Activated T-helper 2 cell treated with anti-CD3 and anti-CD28 coated beads, Interferon-gamma antibody, Interleukin-2, Interleukin-4, amounts not matched to agents 10 μg/mL and 5 μg/mL and 100 μg/mL, durations not matched to agents 14 hours and 24 hours and 36 hours (primary cell): ENCODE data around the gene PUS3. TPM values are rescaled to one million over a fixed set of nuclear protein-coding genes. Genes with fewer than 3 reads are reported as not detected.

ENCODE experiments used
- DNase-seq: peaks from one replicate; pipeline ENCODE4 v3.0.0; 2021; ENCODE audit warnings: low spot score
- H3K27ac Mint-ChIP-seq: one replicate; pipeline ENCODE4 v1.8.0; 2021; ENCODE audit warnings: mixed read lengths
- H3K27me3 Mint-ChIP-seq: one replicate; pipeline ENCODE4 v1.8.0; 2021; ENCODE audit warnings: low read depth, mixed read lengths
- H3K36me3 Mint-ChIP-seq: one replicate; pipeline ENCODE4 v1.8.0; 2021; ENCODE audit warnings: low read depth, mixed read lengths
- H3K4me1 Mint-ChIP-seq: one replicate; pipeline ENCODE4 v1.8.0; 2021; ENCODE audit warnings: low read depth, mixed read lengths
- H3K4me3 Mint-ChIP-seq: one replicate; pipeline ENCODE4 v1.8.0; 2021; ENCODE audit warnings: low read depth, mild to moderate bottlenecking, moderate library complexity, mixed read lengths
- H3K9me3 Mint-ChIP-seq: one replicate; pipeline ENCODE4 v1.8.0; 2021; ENCODE audit warnings: mixed read lengths
- intact Hi-C: fragments of 100-400 bp; cut with micrococcal nuclease; formaldehyde crosslinking; loops from one replicate; pipeline ENCODE4 v1.15.1; 2023
- total RNA-seq: library from RNA; stranded (reverse); gene quantifications from 2 replicates; pipeline ENCODE4 v1.2.3, GENCODE V29; 2022

The PUS3 gene
- total RNA-seq, 1 donor from 2014 or later, result 16.0 TPM

- no peak for DNase-seq
- Mint-ChIP-seq H3K27me3 (no peaks in the 10 kb centered on the region), H3K4me3 (no peak overlapping the region), H3K36me3 (peaks cover 69% of the 10 kb centered on the region), H3K4me1 (peaks cover 48% of the 10 kb centered on the region), H3K27ac (no peak overlapping the region), H3K9me3 (no peaks in the 10 kb centered on the region)
- intact Hi-C loops, result no loop called here
Measured at GRCh38 chr11:125892071-125892470, 10.9 kb downstream of the PUS3 start.

- Mint-ChIP-seq H3K4me1 (peaks cover 43% of the 10 kb centered on the region), H3K36me3 (peaks cover 54% of the 10 kb centered on the region), H3K9me3 (no peaks in the 10 kb centered on the region), H3K4me3 (peak overlapping the region; percentile 31), H3K27me3 (no peaks in the 10 kb centered on the region), H3K27ac (peak overlapping the region; percentile 1)
- DNase-seq, result no peak
- intact Hi-C loops, result no loop called here
Measured at GRCh38 chr11:125890447-125891100, 12.4 kb downstream of the PUS3 start.

- intact Hi-C loops, result loop anchor here (1.0 to 10.0 kb wide), 7 partner anchors 16 to 1143 kb away; partner anchors contain the start of genes CDON, CHEK1, EI24 and PUS3
- DNase-seq, result peak; percentile 99
- Mint-ChIP-seq H3K4me3 (peak within 1 kb of the TSS; percentile 86), H3K4me1 (peaks cover 42% of the 10 kb centered on the region), H3K27ac (peak within 1 kb of the TSS; percentile 98), H3K27me3 (no peaks in the 10 kb centered on the region), H3K9me3 (no peaks in the 10 kb centered on the region), H3K36me3 (peaks cover 28% of the 10 kb centered on the region)
Measured at GRCh38 chr11:125887373-125888324, 15.4 kb downstream of the PUS3 start, which contains the start of gene HYLS1. HYLS1 (plus strand) TSS chr11:125887668; CDS start chr11:125899369, 11,701 bp downstream.

GRCh38 chr11:125886997-125887372 lies 16.0 kb downstream of the PUS3 start:
- H3K27ac Mint-ChIP-seq, result peak overlapping the region; percentile 98
- peaks cover 2% of the 10 kb centered on the region for H3K27me3 Mint-ChIP-seq
- no peak for DNase-seq
- no peaks in the 10 kb centered on the region for H3K9me3 Mint-ChIP-seq
- H3K36me3 Mint-ChIP-seq, result peaks cover 23% of the 10 kb centered on the region
- peak overlapping the region; percentile 86 for H3K4me3 Mint-ChIP-seq
- intact Hi-C loops, result loop anchor here (1.0 to 10.0 kb wide), 6 partner anchors 16 to 1142 kb away; partner anchors contain the start of genes CHEK1, EI24, PUS3 and STT3A
- H3K4me1 Mint-ChIP-seq, result peaks cover 36% of the 10 kb centered on the region

- H3K27ac Mint-ChIP-seq, result no peak overlapping the region
- H3K4me1 Mint-ChIP-seq, result peaks cover 19% of the 10 kb centered on the region
- H3K27me3 Mint-ChIP-seq, result peaks cover 11% of the 10 kb centered on the region
- H3K36me3 Mint-ChIP-seq, result peaks cover 3% of the 10 kb centered on the region
- no peaks in the 10 kb centered on the region for H3K9me3 Mint-ChIP-seq
- intact Hi-C loops, result loop anchor here (10.0 kb wide), 1 partner anchor 1139 kb away; no protein-coding TSS in a partner anchor
- no peak overlapping the region for H3K4me3 Mint-ChIP-seq
- no peak for DNase-seq
Measured at GRCh38 chr11:125883375-125883774, 19.6 kb downstream of the PUS3 start.

GRCh38 chr11:125881291-125881690 lies 21.7 kb downstream of the PUS3 start:
- Mint-ChIP-seq H3K4me1 (peaks cover 8% of the 10 kb centered on the region), H3K4me3 (no peak overlapping the region), H3K36me3 (no peaks in the 10 kb centered on the region), H3K27ac (no peak overlapping the region), H3K27me3 (peaks cover 12% of the 10 kb centered on the region), H3K9me3 (no peaks in the 10 kb centered on the region)
- no peak for DNase-seq
- intact Hi-C loops, result loop anchor here (10.0 kb wide), 1 partner anchor 1136 kb away; no protein-coding TSS in a partner anchor

GRCh38 chr11:125874556-125875124 lies 28.4 kb downstream of the PUS3 start:
- Mint-ChIP-seq H3K27ac (no peak overlapping the region), H3K36me3 (no peaks in the 10 kb centered on the region), H3K4me1 (peaks cover 1% of the 10 kb centered on the region), H3K4me3 (no peak overlapping the region), H3K27me3 (peaks cover 6% of the 10 kb centered on the region), H3K9me3 (no peaks in the 10 kb centered on the region)
- DNase-seq, result no peak
- intact Hi-C loops, result loop anchor here (5.0 to 10.0 kb wide), 2 partner anchors 247 to 450 kb away; partner anchors contain the start of gene CHEK1

GRCh38 chr11:125873881-125874555 lies 29.0 kb downstream of the PUS3 start:
- Mint-ChIP-seq H3K36me3 (no peaks in the 10 kb centered on the region), H3K4me3 (no peak overlapping the region), H3K4me1 (peaks cover 1% of the 10 kb centered on the region), H3K27ac (no peak overlapping the region), H3K9me3 (no peaks in the 10 kb centered on the region), H3K27me3 (peaks cover 6% of the 10 kb centered on the region)
- intact Hi-C loops, result loop anchor here (5.0 to 10.0 kb wide), 2 partner anchors 247 to 449 kb away; partner anchors contain the start of gene CHEK1
- DNase-seq, result no peak

GRCh38 chr11:125872138-125872491 lies 30.9 kb downstream of the PUS3 start:
- H3K4me1 Mint-ChIP-seq, result no peaks in the 10 kb centered on the region
- DNase-seq, result no peak
- no peaks in the 10 kb centered on the region for H3K36me3 Mint-ChIP-seq
- no peaks in the 10 kb centered on the region for H3K9me3 Mint-ChIP-seq
- no peak overlapping the region for H3K27ac Mint-ChIP-seq
- peaks cover 3% of the 10 kb centered on the region for H3K27me3 Mint-ChIP-seq
- H3K4me3 Mint-ChIP-seq, result no peak overlapping the region
- intact Hi-C loops, result loop anchor here (5.0 to 10.0 kb wide), 2 partner anchors 245 to 447 kb away; partner anchors contain the start of gene CHEK1

- Mint-ChIP-seq H3K4me1 (no peaks in the 10 kb centered on the region), H3K27ac (no peak overlapping the region), H3K9me3 (no peaks in the 10 kb centered on the region), H3K36me3 (no peaks in the 10 kb centered on the region), H3K27me3 (peaks cover 3% of the 10 kb centered on the region), H3K4me3 (no peak overlapping the region)
- intact Hi-C loops, result loop anchor here (5.0 to 10.0 kb wide), 2 partner anchors 244 to 447 kb away; partner anchors contain the start of gene CHEK1
- no peak for DNase-seq
Measured at GRCh38 chr11:125871391-125872137, 31.4 kb downstream of the PUS3 start.

GRCh38 chr11:125869521-125869920 lies 33.5 kb downstream of the PUS3 start:
- H3K4me3 Mint-ChIP-seq, result no peak overlapping the region
- H3K9me3 Mint-ChIP-seq, result no peaks in the 10 kb centered on the region
- no peak overlapping the region for H3K27ac Mint-ChIP-seq
- H3K4me1 Mint-ChIP-seq, result no peaks in the 10 kb centered on the region
- no peak for DNase-seq
- intact Hi-C loops, result no loop called here
- H3K36me3 Mint-ChIP-seq, result no peaks in the 10 kb centered on the region
- peaks cover 3% of the 10 kb centered on the region for H3K27me3 Mint-ChIP-seq
